ENCODE results near the gene MB. TPM values are rescaled to one million over a fixed set of nuclear protein-coding genes. Genes with fewer than 3 reads are reported as not detected.

MB gene
- total RNA-seq, 4 donors from 2014 or later: 7,153 to 19,373 (median 11,028) TPM

- in situ Hi-C loops (cut with MboI; ENCODE audit: low sequenced_read_pairs in 4 of 4): no loop called here
- Histone ChIP-seq H3K27me3 (no peaks in the 10 kb centered on the region), H3K27ac (no peak overlapping the region), H3K36me3 (no peaks in the 10 kb centered on the region), H3K4me3 (no peak overlapping the region), H3K4me1 (no peaks in the 10 kb centered on the region), H3K9me3 (no peaks in the 10 kb centered on the region)
- no peak for TF ChIP-seq CTCF (IDR thresholded peaks at IDR 0.05 in 4 of 5, conservative IDR thresholded peaks at IDR 0.05 in 1 of 5)
- no peak for TF ChIP-seq POLR2A (IDR thresholded peaks at IDR 0.05)
- DNase-seq: no peak
- intact Hi-C loops (cut with DNase I; ENCODE audit: low total_unique reads): loop anchor here (1.0 kb wide), 1 partner anchor 24 kb away; no protein-coding TSS in a partner anchor
- ATAC-seq: no peak
Observed at GRCh38 chr22:35558719-35559118, 58.4 kb downstream of the MB start.

DNA sequence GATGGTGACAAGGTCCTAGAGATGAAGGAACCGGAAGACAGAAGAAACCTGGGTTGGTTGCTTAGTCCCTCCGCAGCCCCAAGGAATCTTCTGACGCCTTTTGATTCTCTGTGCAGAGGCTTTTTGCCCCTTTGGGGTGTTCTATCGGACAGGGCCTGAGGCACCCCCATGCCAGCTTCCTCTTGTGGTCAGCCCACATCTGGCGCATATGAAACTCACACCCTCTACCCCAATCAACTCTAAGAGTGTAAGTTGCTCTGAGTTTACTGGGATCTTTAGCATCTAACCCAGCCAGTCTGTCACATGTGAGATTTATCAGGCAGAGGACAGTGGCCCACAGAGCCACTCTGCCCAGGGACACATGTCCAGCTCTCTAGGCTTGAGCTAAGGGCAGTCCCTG is 59.1 kb downstream of the MB start:
- in situ Hi-C loops (cut with MboI; ENCODE audit: low sequenced_read_pairs in 4 of 4): no loop called here
- TF ChIP-seq POLR2A (IDR thresholded peaks at IDR 0.05): no peak
- Histone ChIP-seq H3K4me3 (no peak overlapping the region), H3K9me3 (no peaks in the 10 kb centered on the region), H3K27ac (no peak overlapping the region), H3K27me3 (no peaks in the 10 kb centered on the region), H3K4me1 (no peaks in the 10 kb centered on the region), H3K36me3 (no peaks in the 10 kb centered on the region)
- intact Hi-C loops (cut with DNase I; ENCODE audit: low total_unique reads): loop anchor here (1.0 kb wide), 1 partner anchor 24 kb away; no protein-coding TSS in a partner anchor
- DNase-seq: no peak
- no peak for ATAC-seq

Other genes with a start within 250 kb of the MB start
- gene HMOX1, start 236.2 kb downstream of the MB start, total RNA-seq: 100 to 1,000 TPM in 1 of 4 donors, 10 to 100 TPM in 3; 11.4 to 131 (median 22.2) TPM
- gene MCM5, start 217.2 kb downstream of the MB start, total RNA-seq: 10 to 100 TPM in 3 of 4 donors, 1 to 10 TPM in 1; 7.1 to 19.3 (median 14.9) TPM
- 1 to 10 TPM; 1.8 to 5.4 (median 1.9) TPM for gene RASD2, start 76.5 kb downstream of the MB start, total RNA-seq
- 1 to 10 TPM; 1.5 to 4.5 (median 2.9) TPM for gene APOL6, start 31.1 kb upstream of the MB start, total RNA-seq
- gene APOL5, start 100.5 kb upstream of the MB start, total RNA-seq: under 1 TPM in 1 of 4 donors, not detected in 3; 0.29 TPM